Measurements from ENCODE around the gene JADE2. TPM values are rescaled to one million over a fixed set of nuclear protein-coding genes. Genes with fewer than 3 reads are reported as not detected.

JADE2 gene
- total and polyA plus RNA-seq, 2 of the 8 experiments (the other 6 are each of a cell fraction or from before 2014, with no cell fraction given): 19.2 to 55.8 TPM

DNA sequence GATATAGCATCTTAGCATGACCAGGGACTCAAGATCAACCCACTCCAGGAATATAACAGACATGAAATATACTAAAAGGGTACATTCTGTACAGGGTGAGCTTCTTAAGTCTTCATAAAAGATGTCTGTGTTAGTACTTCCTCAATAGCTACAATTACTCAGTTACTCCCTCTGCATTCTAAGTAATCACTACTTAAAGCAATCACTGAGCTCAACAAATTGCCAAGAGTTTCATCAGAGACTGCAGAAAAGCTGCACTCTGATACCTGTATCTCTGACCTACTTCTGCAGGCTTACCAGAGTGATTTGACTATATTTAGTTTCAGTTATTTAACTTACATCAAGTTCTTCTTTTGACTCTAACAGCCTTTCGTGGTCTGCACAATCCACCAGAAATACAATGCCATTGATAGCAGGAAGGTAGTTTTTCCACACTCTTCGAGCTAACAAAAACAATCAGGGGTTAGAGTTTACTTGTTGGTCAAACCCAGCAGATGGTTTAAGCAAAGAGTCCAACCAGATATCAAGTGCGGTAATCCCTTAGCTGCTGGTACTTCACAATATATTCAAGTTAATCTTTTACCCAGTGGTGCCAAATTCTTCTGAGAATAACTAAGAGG is 83.9 kb downstream of the JADE2 start:
- no peak overlapping the region for H2BK5ac ChIP-seq (ENCODE audit: low read depth, low read length)

More for the DNA sequence above, 83.9 kb downstream of the JADE2 start:
- Histone ChIP-seq H3K36me3 (ENCODE audit: control insufficient read depth in 2 of 4, insufficient read depth in 4 of 4, low read length in 3 of 4) (peaks cover 6 to 48% (median 23%) of the 10 kb centered on the region in 4 experiments; a peak in 7 of 8 replicates), H3K9me3 (ENCODE audit: insufficient read depth in 2 of 2, low read depth in 1 of 2, low read length in 1 of 2) (no peaks in the 10 kb centered on the region), H3K79me2 (ENCODE audit: control insufficient read depth in 1 of 2, insufficient read depth in 2 of 2, low read length in 2 of 2) (no peaks in the 10 kb centered on the region), H4K91ac (replicated peaks; ENCODE audit: insufficient read length, low read length) (no peak overlapping the region), H2BK12ac (ENCODE audit: low read depth, low read length) (no peak overlapping the region), H2AK5ac (ENCODE audit: low read depth, low read length) (no peak overlapping the region), H3K9ac (replicated peaks in 1 of 4; ENCODE audit: extremely low read depth in 1 of 4, low read depth in 3 of 4, low read length in 3 of 4) (no peak overlapping the region), H4K8ac (ENCODE audit: extremely low read depth, insufficient read depth, low read length) (no peak overlapping the region), H4K20me1 (replicated peaks in 1 of 2; ENCODE audit: control insufficient read depth in 1 of 2, insufficient read depth in 2 of 2, low read length in 2 of 2) (no peaks in the 10 kb centered on the region), H3K4me2 (ENCODE audit: insufficient read depth in 1 of 2, low read depth in 2 of 2, low read length in 2 of 2) (no peak overlapping the region), H3K18ac (ENCODE audit: extremely low read depth, low read length) (no peak overlapping the region), H3K56ac (replicated peaks; ENCODE audit: insufficient read length, low read depth, low read length) (no peak overlapping the region), H2BK15ac (ENCODE audit: low read length) (no peak overlapping the region), H3K4ac (replicated peaks; ENCODE audit: insufficient read length, low read depth, low read length) (no peak overlapping the region), H2AFZ (ENCODE audit: low read length) (no peak overlapping the region), H3K4me1 (replicated peaks in 1 of 4; ENCODE audit: control insufficient read depth in 3 of 4, insufficient read depth in 4 of 4, low read length in 3 of 4) (no peaks in the 10 kb centered on the region), H3K23ac (ENCODE audit: insufficient read length) (no peak overlapping the region), H3K79me1 (ENCODE audit: low read depth, low read length) (no peaks in the 10 kb centered on the region), H3K14ac (ENCODE audit: insufficient read length) (no peak overlapping the region), H2BK20ac (ENCODE audit: low read length) (no peak overlapping the region), H3K27ac (ENCODE audit: low read depth, low read length) (no peak overlapping the region), H3K27me3 (replicated peaks in 1 of 4; ENCODE audit: control insufficient read depth in 3 of 4, extremely low read depth in 1 of 4, insufficient read depth in 3 of 4, low read length in 3 of 4) (no peaks in the 10 kb centered on the region), H3K4me3 (ENCODE audit: extremely low read depth in 1 of 4, insufficient read depth in 2 of 4, low read depth in 3 of 4, low read length in 4 of 4) (no peak overlapping the region), H4K5ac (ENCODE audit: insufficient read length, low read depth, low read length) (no peak overlapping the region), H3K23me2 (ENCODE audit: low read depth, low read length) (no peaks in the 10 kb centered on the region), H2BK120ac (replicated peaks; ENCODE audit: low read depth, low read length) (no peak overlapping the region)
- CTCF ChIA-PET (ENCODE audit: partially characterized antibody): interaction anchor here (0.6 to 5.9 kb wide), 4 partner anchors 12 to 182 kb away, joined by 3 to 38 read pairs (median 5); no protein-coding TSS in a partner anchor
- TF ChIP-seq RBBP5 (IDR thresholded peaks at IDR 0.05; ENCODE audit: borderline replicate concordance, low read depth, low read length) (no peak), CBX5 (IDR thresholded peaks at IDR 0.05; ENCODE audit: low read depth, low read length) (no peak), NRF1 (IDR thresholded peaks at IDR 0.05; ENCODE audit: low read depth, low read length) (no peak), EZH2 (IDR thresholded peaks at IDR 0.05; ENCODE audit: low read depth, low read length, severe bottlenecking) (no peak), SAP30 (IDR thresholded peaks at IDR 0.05; ENCODE audit: insufficient read depth, insufficient replicate concordance, low read length) (no peak), KDM5A (IDR thresholded peaks at IDR 0.05; ENCODE audit: low read length) (no peak), SP1 (IDR thresholded peaks at IDR 0.05; ENCODE audit: low read depth, low read length) (no peak)
- TF ChIP-seq, protein P1, sequence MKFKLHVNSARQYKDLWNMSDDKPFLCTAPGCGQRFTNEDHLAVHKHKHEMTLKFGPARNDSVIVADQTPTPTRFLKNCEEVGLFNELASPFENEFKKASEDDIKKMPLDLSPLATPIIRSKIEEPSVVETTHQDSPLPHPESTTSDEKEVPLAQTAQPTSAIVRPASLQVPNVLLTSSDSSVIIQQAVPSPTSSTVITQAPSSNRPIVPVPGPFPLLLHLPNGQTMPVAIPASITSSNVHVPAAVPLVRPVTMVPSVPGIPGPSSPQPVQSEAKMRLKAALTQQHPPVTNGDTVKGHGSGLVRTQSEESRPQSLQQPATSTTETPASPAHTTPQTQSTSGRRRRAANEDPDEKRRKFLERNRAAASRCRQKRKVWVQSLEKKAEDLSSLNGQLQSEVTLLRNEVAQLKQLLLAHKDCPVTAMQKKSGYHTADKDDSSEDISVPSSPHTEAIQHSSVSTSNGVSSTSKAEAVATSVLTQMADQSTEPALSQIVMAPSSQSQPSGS (IDR thresholded peaks at IDR 0.05; ENCODE audit: low read length): no peak
- peak; percentile 36 for FAIRE-seq
- 89% methylated on average over 3 of the region's 3 CpGs; no CpG with 5 or more reads in 1 of the 2 experiments for WGBS, 2 experiments (ENCODE audit: extremely low coverage in 1 of 2, insufficient coverage in 1 of 2, insufficient read length in 1 of 2, insufficient replicate concordance in 2 of 2, low coverage in 1 of 2, low lambda C conversion rate in 2 of 2, missing lambda C conversion rate in 1 of 2)
- DNase-seq (ENCODE audit: low read depth in 1 of 2, low spot score in 2 of 2): no peak
- POLR2A ChIA-PET (ENCODE audit: partially characterized antibody): interaction anchor here (1.2 to 1.8 kb wide), 3 partner anchors 10 to 433 kb away, joined by 3 to 7 read pairs (median 5); partner anchors contain the start of gene SKP1

Measured in H1 (cell line).